ENCODE data around the gene WDR6. TPM values are rescaled to one million over a fixed set of nuclear protein-coding genes. Genes with fewer than 3 reads are reported as not detected.

The WDR6 gene
- total RNA-seq, 1 donor from 2014 or later, result 153 TPM

DNA sequence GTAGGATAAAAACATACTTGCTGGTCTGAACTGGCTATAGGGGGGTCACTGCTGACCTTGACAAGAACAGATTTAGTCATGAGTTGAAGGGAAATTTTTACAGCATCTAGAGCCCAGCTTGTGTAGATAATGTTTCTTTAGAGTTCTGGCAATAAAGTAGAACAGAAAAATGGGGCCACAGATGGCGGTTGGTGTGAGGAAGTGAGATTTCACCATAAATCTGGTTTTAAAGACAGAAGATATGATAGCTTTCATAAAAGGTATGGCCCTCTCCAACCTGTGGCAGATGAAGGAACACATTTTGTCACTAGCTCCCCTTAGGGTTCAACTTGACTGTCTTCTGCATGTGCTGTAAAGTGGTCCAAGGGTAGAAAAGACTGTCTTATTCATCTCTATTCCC, 46.4 kb downstream of the WDR6 start:
- H3K27me3 Mint-ChIP-seq, result no peaks in the 10 kb centered on the region
- H3K27ac Mint-ChIP-seq, result no peak overlapping the region
- no peaks in the 10 kb centered on the region for H3K9me3 Mint-ChIP-seq
- intact Hi-C loops (cut with micrococcal nuclease), result no loop called here
- peaks cover 2% of the 10 kb centered on the region for H3K4me1 Mint-ChIP-seq
- no peak overlapping the region for H3K4me3 Mint-ChIP-seq
- DNase-seq, result no peak
- H3K36me3 Mint-ChIP-seq (ENCODE audit: low read depth), result peaks cover 61% of the 10 kb centered on the region

DNA sequence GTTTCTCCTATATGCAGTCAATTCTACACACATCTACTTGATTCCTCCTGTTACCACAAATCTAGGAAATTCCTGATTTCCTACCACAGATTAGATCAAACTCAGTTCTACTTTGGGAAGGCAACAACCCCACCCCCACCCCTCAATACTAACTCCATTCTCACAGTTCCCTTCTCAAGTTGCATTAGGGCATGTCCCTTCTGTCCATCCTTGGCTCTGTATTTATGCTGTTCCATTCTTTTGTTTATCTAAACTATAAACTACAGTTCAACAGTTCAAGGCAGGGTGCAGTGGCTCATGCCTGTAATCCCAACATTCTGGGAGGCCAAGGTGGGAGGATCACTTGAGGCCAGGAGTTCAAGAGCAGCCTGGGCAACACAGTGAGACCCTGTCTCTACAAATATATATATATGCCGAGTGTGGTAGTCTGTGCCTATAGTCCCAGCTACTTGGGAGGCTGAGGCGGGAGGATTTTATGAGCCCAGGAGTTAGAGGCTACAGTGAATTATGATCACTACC, 47.2 kb downstream of the WDR6 start:
- Mint-ChIP-seq H3K27me3 (no peaks in the 10 kb centered on the region), H3K27ac (no peak overlapping the region)

DNA sequence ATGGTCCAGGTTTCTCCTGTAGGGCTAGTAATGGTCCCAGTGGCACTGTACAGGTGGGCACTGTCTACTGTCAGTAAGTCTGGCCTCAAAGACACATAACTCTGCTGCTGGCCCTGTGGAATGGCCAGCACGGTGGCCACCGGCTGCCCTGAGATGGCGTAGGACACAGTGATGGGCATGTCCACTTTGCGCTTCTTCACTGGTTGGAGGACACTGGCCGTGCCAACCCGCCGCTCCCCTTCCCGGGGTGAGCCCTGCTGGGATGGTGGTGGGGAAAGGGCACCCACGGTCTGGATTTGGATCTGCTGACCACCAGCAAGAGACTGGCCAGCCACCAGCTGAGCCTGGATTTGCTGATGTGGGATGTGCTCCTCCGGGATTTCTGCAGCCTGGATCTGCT, 50.1 kb downstream of the WDR6 start:
- Mint-ChIP-seq H3K36me3 (ENCODE audit: low read depth) (peaks cover 45% of the 10 kb centered on the region), H3K27me3 (no peaks in the 10 kb centered on the region), H3K4me3 (no peak overlapping the region), H3K9me3 (no peaks in the 10 kb centered on the region), H3K4me1 (peaks cover 2% of the 10 kb centered on the region), H3K27ac (no peak overlapping the region)
- intact Hi-C loops (cut with micrococcal nuclease), result no loop called here
- DNase-seq, result no peak

More for the DNA sequence above, 47.2 kb downstream of the WDR6 start:
- H3K9me3 Mint-ChIP-seq, result no peaks in the 10 kb centered on the region
- no peak overlapping the region for H3K4me3 Mint-ChIP-seq
- no peak for DNase-seq
- intact Hi-C loops (cut with micrococcal nuclease), result no loop called here
- H3K36me3 Mint-ChIP-seq (ENCODE audit: low read depth), result peaks cover 61% of the 10 kb centered on the region
- H3K4me1 Mint-ChIP-seq, result peaks cover 2% of the 10 kb centered on the region

DNA sequence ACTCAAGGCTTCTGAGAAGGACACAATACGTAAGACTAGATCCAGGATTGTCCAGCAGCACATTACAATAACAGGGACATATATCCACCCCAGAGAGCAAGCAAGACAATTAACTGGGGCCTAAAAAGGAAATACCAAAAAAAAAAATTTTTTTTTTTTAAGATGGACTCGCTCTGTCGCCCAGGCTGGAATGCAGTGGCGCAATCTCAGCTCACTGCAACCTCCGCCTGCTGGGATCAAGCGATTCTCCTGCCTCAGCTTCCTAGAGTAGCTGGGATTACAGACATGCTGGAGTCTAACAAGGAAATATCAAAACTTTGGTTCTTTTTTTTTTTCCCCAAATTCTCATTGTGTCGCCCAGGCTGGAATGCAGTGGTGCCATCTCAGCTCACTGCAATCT, 50.8 kb downstream of the WDR6 start:
- Mint-ChIP-seq H3K27me3 (no peaks in the 10 kb centered on the region), H3K4me1 (peaks cover 2% of the 10 kb centered on the region), H3K36me3 (ENCODE audit: low read depth) (peaks cover 41% of the 10 kb centered on the region), H3K9me3 (no peaks in the 10 kb centered on the region), H3K27ac (no peak overlapping the region), H3K4me3 (no peak overlapping the region)
- intact Hi-C loops (cut with micrococcal nuclease), result no loop called here
- no peak for DNase-seq

Other genes starting within 250 kb of the WDR6 start
- gene PRKAR2A, start 159.5 kb upstream of the WDR6 start, total RNA-seq, result 31.9 and 39.4 TPM in 2 replicates
- gene SLC25A20, start 108.5 kb upstream of the WDR6 start, total RNA-seq, result 13.8 and 15.6 TPM in 2 replicates
- gene ARIH2, start 88.5 kb upstream of the WDR6 start, total RNA-seq, result 157 TPM in 2 replicates
- gene P4HTM, start 17.1 kb upstream of the WDR6 start, total RNA-seq, result 33.9 and 38.3 TPM in 2 replicates
- 31.5 and 36.6 TPM in 2 replicates for gene DALRD3, start 11.2 kb downstream of the WDR6 start, total RNA-seq
- 123 and 126 TPM in 2 replicates for gene NDUFAF3, start 14.7 kb downstream of the WDR6 start, total RNA-seq
- 490 and 496 TPM in 2 replicates for gene IMPDH2, start 22.0 kb downstream of the WDR6 start, total RNA-seq
- 138 and 152 TPM in 2 replicates for gene QRICH1, start 86.7 kb downstream of the WDR6 start, total RNA-seq
- gene QARS1, start 97.4 kb downstream of the WDR6 start, total RNA-seq, result 188 and 192 TPM in 2 replicates
- 57.2 and 64.9 TPM in 2 replicates for gene USP19, start 113.4 kb downstream of the WDR6 start, total RNA-seq
- not detected in 2 replicates for gene LAMB2, start 125.7 kb downstream of the WDR6 start, total RNA-seq
- 25.7 and 26.7 TPM in 2 replicates for gene CCDC71, start 158.9 kb downstream of the WDR6 start, total RNA-seq
- 1.5 and 2.3 TPM in 2 replicates for gene KLHDC8B, start 164.2 kb downstream of the WDR6 start, total RNA-seq